SK-N-SH (cell line): Measurements from ENCODE around the gene RPL5. TPM values are rescaled to one million over a fixed set of nuclear protein-coding genes. Genes with fewer than 3 reads are reported as not detected.

Experiments used
- CTCF ChIA-PET: fragments of 300-600, 350-600 bp; formaldehyde crosslinking; extraction: SDS; loops from one replicate; lab custom pipeline; 2021; lab: Yijun Ruan, JAX
- POLR2A ChIA-PET: fragments of 350-600 bp; sonication (Branson Sonifier 250); formaldehyde crosslinking; extraction: SDS; loops from one replicate; lab custom pipeline; 2020; ENCODE audit warnings: antibody characterized with exemption, inconsistent platforms; lab: Yijun Ruan, JAX
- DNase-seq: peaks from one replicate; pipeline ENCODE4 v3.0.0; 2012
- H2AFZ ChIP-seq: fragments of 200-600 bp; sonication (generic); 2 replicates; pipeline ENCODE4 v1.8.1; 2016; ENCODE audit warnings: antibody characterized with exemption, mild to moderate bottlenecking, low read depth
- H3F3A ChIP-seq: fragments of 200-600 bp; sonication (generic); replicated peaks from 2 replicates; pipeline ENCODE3; 2016; ENCODE audit warnings: antibody characterized with exemption, mild to moderate bottlenecking; ENCODE audit not compliant: insufficient read depth
- H3K27ac ChIP-seq, 2 experiments: fragments of 200-500 bp in 1 of 2; fragments of 200-600 bp in 1 of 2; sonication (Bioruptor generic) in 1 of 2; sonication (generic), shearing (Covaris generic) in 1 of 2; 2 replicates each; pipeline versions ENCODE4 v1.5.1 to v1.6.1; 2014 to 2016; ENCODE audit warnings: low read depth in 2 of 2, inconsistent platforms in 1 of 2, low read length in 1 of 2, mild to moderate bottlenecking in 1 of 2, mixed read lengths in 1 of 2
- H3K27me3 ChIP-seq: fragments of 200-600 bp; sonication (generic), shearing (Covaris generic); 2 replicates; pipeline ENCODE4 v1.6.1; 2016; ENCODE audit warnings: mixed run types; ENCODE audit not compliant: insufficient read depth
- H3K36me3 ChIP-seq, 2 experiments: fragments of 200-500 bp in 1 of 2; fragments of 200-600 bp in 1 of 2; sonication (Bioruptor generic) in 1 of 2; sonication (generic) in 1 of 2; replicated peaks in 1 of 2; 2 replicates each; pipeline versions ENCODE3 to v1.5.1; 2014 to 2016; ENCODE audit warnings: low read length in 1 of 2, mild to moderate bottlenecking in 1 of 2; ENCODE audit not compliant: insufficient read depth in 2 of 2, control insufficient read depth in 1 of 2
- H3K4me1 ChIP-seq, 2 experiments: fragments of 200-500 bp in 1 of 2; fragments of 200-600 bp in 1 of 2; sonication (Bioruptor generic) in 1 of 2; sonication (generic), shearing (Covaris generic) in 1 of 2; 2 replicates each; pipeline versions ENCODE4 v1.5.1 to v1.6.1; 2014 to 2016; ENCODE audit warnings: low read depth in 1 of 2, low read length in 1 of 2, mixed run types in 1 of 2; ENCODE audit not compliant: insufficient read depth in 2 of 2, control insufficient read depth in 1 of 2
- H3K4me2 ChIP-seq: fragments of 200-600 bp; sonication (generic), shearing (Covaris generic); 2 replicates; pipeline ENCODE4 v1.6.1; 2017; ENCODE audit warnings: mixed run types
- H3K4me3 ChIP-seq, 2 experiments: fragments of 200-500 bp in 1 of 2; fragments of 200-600 bp in 1 of 2; sonication (Bioruptor generic) in 1 of 2; sonication (generic), shearing (Covaris generic) in 1 of 2; 2 replicates each; pipeline versions ENCODE4 v1.5.1 to v1.8.1; 2014 to 2016; ENCODE audit warnings: low read depth in 2 of 2, inconsistent platforms in 1 of 2, low read length in 1 of 2, mild to moderate bottlenecking in 1 of 2, mixed read lengths in 1 of 2, moderate library complexity in 1 of 2
- H3K79me2 ChIP-seq: fragments of 200-600 bp; sonication (generic); 2 replicates; pipeline ENCODE4 v1.8.1; 2017; ENCODE audit warnings: mild to moderate bottlenecking; ENCODE audit not compliant: insufficient read depth
- H3K9ac ChIP-seq: fragments of 200-600 bp; sonication (generic); 2 replicates; pipeline ENCODE4 v1.6.1; 2017; ENCODE audit warnings: mixed run types
- H3K9me2 ChIP-seq: fragments of 200-600 bp; sonication (generic); 2 replicates; pipeline ENCODE4 v1.6.1; 2017; ENCODE audit warnings: mixed run types
- H3K9me3 ChIP-seq: fragments of 200-600 bp; sonication (generic); 2 replicates; pipeline ENCODE4 v1.6.1; 2017; ENCODE audit warnings: mixed run types, mild to moderate bottlenecking, moderate library complexity
- H4K20me1 ChIP-seq: fragments of 200-600 bp; sonication (generic); 2 replicates; pipeline ENCODE4 v1.6.1; 2017; ENCODE audit warnings: mild to moderate bottlenecking, mixed run types; ENCODE audit not compliant: insufficient read depth
- FOSL2 ChIP-seq: IDR thresholded peaks from 2 replicates; pipeline ENCODE4 v1.4.0; 2012; ENCODE audit warnings: low read depth, mild to moderate bottlenecking, moderate library complexity, borderline replicate concordance
- FOXM1 ChIP-seq: IDR thresholded peaks from 2 replicates; pipeline ENCODE4 v1.4.0; 2012; ENCODE audit warnings: low read depth, mild to moderate bottlenecking
- GABPA ChIP-seq: IDR thresholded peaks from 2 replicates; pipeline ENCODE4 v1.4.0; 2012; ENCODE audit warnings: low read depth, mild to moderate bottlenecking
- GATA2 ChIP-seq: sonication (generic); formaldehyde crosslinking; IDR thresholded peaks from 2 replicates; pipeline ENCODE4 v1.5.0; 2020; ENCODE audit warnings: mild to moderate bottlenecking, missing genetic modification reagents
- MEF2A ChIP-seq: IDR thresholded peaks from 2 replicates; pipeline ENCODE4 v1.4.0; 2012; ENCODE audit warnings: low read depth, borderline replicate concordance
- NFIC ChIP-seq: IDR thresholded peaks from 2 replicates; pipeline ENCODE4 v1.4.0; 2012; ENCODE audit warnings: borderline replicate concordance
- NRF1 ChIP-seq: IDR thresholded peaks from 2 replicates; pipeline ENCODE4 v1.6.1; 2012; ENCODE audit warnings: low read depth, mild to moderate bottlenecking, low read length
- RAD21 ChIP-seq: IDR thresholded peaks from 2 replicates; pipeline ENCODE4 v1.6.1; 2012; ENCODE audit warnings: mild to moderate bottlenecking, low read length
- SMC3 ChIP-seq: IDR thresholded peaks from 2 replicates; pipeline ENCODE4 v1.6.1; 2012; ENCODE audit warnings: low read depth, low read length, improper control_type of control experiment
- TCF12 ChIP-seq: IDR thresholded peaks from 2 replicates; pipeline ENCODE4 v1.4.0; 2012
- WGBS: methylation state at CpG from one replicate; pipeline ENCODE4 v1.1.6; 2017; ENCODE audit warnings: low lambda C conversion rate; 5-methylcytosine and 5-hydroxymethylcytosine counted together
- polyA plus RNA-seq, 3 experiments: library from polyadenylated mRNA; depleted of rRNA; stranded (reverse); fragments of >200 nt; gene quantifications; 2 replicates each; pipeline ENCODE4 v1.2.3, GENCODE V29; 2012
- TF ChIP-seq, protein P1 (sequence below): IDR thresholded peaks from 2 replicates; pipeline ENCODE4 v1.6.1; 2012; ENCODE audit warnings: mild to moderate bottlenecking, low read depth, low read length, moderate library complexity
- TF ChIP-seq, protein P2 (sequence below): fragments of 200-600 bp; sonication (generic); IDR thresholded peaks from 2 replicates; pipeline ENCODE4 v1.6.1; 2017; ENCODE audit warnings: antibody characterized with exemption, mild to moderate bottlenecking, moderate library complexity
- TF ChIP-seq, protein P3 (sequence below): IDR thresholded peaks from 2 replicates; pipeline ENCODE4 v1.4.0; 2012; ENCODE audit warnings: low read depth
- TF ChIP-seq, protein P4 (sequence below): fragments of 150-350 bp; IDR thresholded peaks from 2 replicates; pipeline ENCODE4 v1.6.1; 2017; ENCODE audit warnings: antibody characterized with exemption, low read length, low read depth, borderline replicate concordance
- TF ChIP-seq, protein P5 (sequence below): IDR thresholded peaks from 2 replicates; pipeline ENCODE4; 2012

Gene RPL5
- polyA plus RNA-seq, 1 of the 3 experiments (the other 2 are of a cell fraction), result 1,489 TPM

DNA sequence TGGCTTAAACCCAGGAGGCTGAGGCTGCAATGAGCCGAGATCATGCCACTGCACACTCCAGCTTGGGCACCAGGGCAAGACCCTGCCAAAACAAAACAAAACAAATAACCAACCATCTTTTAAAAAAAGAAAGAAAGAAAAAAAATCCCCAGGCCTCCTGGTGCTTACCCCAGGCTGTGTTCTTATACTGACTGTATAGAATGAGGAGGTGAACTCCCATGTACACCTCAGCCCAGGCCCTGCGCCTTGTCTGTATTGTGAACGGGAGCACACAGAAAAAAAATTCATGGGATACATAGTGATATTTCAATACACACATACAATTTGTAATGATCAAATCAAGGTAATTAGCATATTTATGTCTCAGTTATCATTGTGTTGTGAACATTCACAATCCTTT lies 14.1 kb downstream of the RPL5 start:
- ChIA-PET POLR2A (interaction anchor here (0.6 kb wide), 1 partner anchor 14 kb away, joined by 6 read pairs; the partner anchor contains the start of gene RPL5), CTCF (interaction anchor here (1.0 kb wide), 1 partner anchor 15 kb away, joined by 3 read pairs; no protein-coding TSS in a partner anchor)
- no peak for TF ChIP-seq TCF12
- TF ChIP-seq SMC3, result no peak
- TF ChIP-seq, protein P1, sequence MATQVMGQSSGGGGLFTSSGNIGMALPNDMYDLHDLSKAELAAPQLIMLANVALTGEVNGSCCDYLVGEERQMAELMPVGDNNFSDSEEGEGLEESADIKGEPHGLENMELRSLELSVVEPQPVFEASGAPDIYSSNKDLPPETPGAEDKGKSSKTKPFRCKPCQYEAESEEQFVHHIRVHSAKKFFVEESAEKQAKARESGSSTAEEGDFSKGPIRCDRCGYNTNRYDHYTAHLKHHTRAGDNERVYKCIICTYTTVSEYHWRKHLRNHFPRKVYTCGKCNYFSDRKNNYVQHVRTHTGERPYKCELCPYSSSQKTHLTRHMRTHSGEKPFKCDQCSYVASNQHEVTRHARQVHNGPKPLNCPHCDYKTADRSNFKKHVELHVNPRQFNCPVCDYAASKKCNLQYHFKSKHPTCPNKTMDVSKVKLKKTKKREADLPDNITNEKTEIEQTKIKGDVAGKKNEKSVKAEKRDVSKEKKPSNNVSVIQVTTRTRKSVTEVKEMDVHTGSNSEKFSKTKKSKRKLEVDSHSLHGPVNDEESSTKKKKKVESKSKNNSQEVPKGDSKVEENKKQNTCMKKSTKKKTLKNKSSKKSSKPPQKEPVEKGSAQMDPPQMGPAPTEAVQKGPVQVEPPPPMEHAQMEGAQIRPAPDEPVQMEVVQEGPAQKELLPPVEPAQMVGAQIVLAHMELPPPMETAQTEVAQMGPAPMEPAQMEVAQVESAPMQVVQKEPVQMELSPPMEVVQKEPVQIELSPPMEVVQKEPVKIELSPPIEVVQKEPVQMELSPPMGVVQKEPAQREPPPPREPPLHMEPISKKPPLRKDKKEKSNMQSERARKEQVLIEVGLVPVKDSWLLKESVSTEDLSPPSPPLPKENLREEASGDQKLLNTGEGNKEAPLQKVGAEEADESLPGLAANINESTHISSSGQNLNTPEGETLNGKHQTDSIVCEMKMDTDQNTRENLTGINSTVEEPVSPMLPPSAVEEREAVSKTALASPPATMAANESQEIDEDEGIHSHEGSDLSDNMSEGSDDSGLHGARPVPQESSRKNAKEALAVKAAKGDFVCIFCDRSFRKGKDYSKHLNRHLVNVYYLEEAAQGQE, result no peak
- TF ChIP-seq MEF2A, result no peak
- TF ChIP-seq, protein P2, sequence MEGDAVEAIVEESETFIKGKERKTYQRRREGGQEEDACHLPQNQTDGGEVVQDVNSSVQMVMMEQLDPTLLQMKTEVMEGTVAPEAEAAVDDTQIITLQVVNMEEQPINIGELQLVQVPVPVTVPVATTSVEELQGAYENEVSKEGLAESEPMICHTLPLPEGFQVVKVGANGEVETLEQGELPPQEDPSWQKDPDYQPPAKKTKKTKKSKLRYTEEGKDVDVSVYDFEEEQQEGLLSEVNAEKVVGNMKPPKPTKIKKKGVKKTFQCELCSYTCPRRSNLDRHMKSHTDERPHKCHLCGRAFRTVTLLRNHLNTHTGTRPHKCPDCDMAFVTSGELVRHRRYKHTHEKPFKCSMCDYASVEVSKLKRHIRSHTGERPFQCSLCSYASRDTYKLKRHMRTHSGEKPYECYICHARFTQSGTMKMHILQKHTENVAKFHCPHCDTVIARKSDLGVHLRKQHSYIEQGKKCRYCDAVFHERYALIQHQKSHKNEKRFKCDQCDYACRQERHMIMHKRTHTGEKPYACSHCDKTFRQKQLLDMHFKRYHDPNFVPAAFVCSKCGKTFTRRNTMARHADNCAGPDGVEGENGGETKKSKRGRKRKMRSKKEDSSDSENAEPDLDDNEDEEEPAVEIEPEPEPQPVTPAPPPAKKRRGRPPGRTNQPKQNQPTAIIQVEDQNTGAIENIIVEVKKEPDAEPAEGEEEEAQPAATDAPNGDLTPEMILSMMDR, result no peak
- TF ChIP-seq, protein P3, sequence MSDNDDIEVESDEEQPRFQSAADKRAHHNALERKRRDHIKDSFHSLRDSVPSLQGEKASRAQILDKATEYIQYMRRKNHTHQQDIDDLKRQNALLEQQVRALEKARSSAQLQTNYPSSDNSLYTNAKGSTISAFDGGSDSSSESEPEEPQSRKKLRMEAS, result no peak
- no peak for TF ChIP-seq FOXM1
- TF ChIP-seq GATA2 (CRISPR knock-in tag), result no peak
- no peak for TF ChIP-seq GABPA
- TF ChIP-seq FOSL2, result no peak
- no peak for TF ChIP-seq NFIC
- H3K9me3 ChIP-seq, result no peaks in the 10 kb centered on the region
- no peak overlapping the region for H3K9ac ChIP-seq
- H3K79me2 ChIP-seq, result no peaks in the 10 kb centered on the region
- no peak for DNase-seq
- peaks cover 33% of the 10 kb centered on the region for H3F3A ChIP-seq
- peaks cover 32 to 35% of the 10 kb centered on the region in 2 experiments for H3K36me3 ChIP-seq
- H3K4me3 ChIP-seq, result no peak overlapping the region
- H3K4me2 ChIP-seq, result no peak overlapping the region
- WGBS, result 85% methylated on average over 3 of the region's 3 CpGs
- H3K9me2 ChIP-seq, result no peaks in the 10 kb centered on the region
- H3K27me3 ChIP-seq, result no peaks in the 10 kb centered on the region
- H4K20me1 ChIP-seq, result peaks cover 4% of the 10 kb centered on the region
- no peak overlapping the region for H2AFZ ChIP-seq
- no peak overlapping the region for H3K27ac ChIP-seq
- H3K4me1 ChIP-seq, result peaks cover 0 to 3% of the 10 kb centered on the region in 2 experiments; a peak in 1 of 4 replicates

DNA sequence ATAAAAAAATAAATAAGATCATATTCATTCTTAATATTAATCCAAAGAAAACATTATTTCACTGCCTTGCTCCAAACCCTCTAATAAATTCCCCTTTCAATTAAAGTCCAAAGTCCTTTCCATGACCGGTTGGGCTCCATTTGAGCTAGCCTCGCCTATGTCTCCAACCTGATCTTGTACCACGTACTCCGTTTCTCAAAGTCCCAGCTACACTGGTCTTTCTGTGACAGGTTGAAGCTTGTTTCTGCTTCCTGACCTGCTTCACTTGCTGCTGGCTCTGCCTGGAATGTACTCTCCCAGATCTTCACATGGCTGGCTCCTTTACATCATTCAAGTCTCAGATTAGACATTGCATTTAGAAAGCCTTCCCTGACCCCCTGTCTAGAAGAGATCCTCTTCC lies 16.4 kb downstream of the RPL5 start:
- Histone ChIP-seq H3K9me2 (no peaks in the 10 kb centered on the region), H3K9me3 (no peaks in the 10 kb centered on the region), H3K4me1 (peaks cover 0 to 9% of the 10 kb centered on the region in 2 experiments; a peak in 1 of 4 replicates), H3K27me3 (no peaks in the 10 kb centered on the region), H3F3A (peaks cover 11% of the 10 kb centered on the region), H4K20me1 (no peaks in the 10 kb centered on the region), H3K27ac (no peak overlapping the region), H3K9ac (no peak overlapping the region), H3K79me2 (no peaks in the 10 kb centered on the region), H3K4me3 (no peak overlapping the region), H3K4me2 (no peak overlapping the region), H2AFZ (no peak overlapping the region), H3K36me3 (peaks cover 9 to 14% of the 10 kb centered on the region in 2 experiments)
- ChIA-PET CTCF (interaction anchor here (0.7 to 13.1 kb wide), 8 partner anchors 11 to 367 kb away, joined by 3 to 193 read pairs (median 4); partner anchors contain the start of gene DIPK1A), POLR2A (no interaction called here)
- 88% methylated on average over 4 of the region's 4 CpGs for WGBS
- DNase-seq, result no peak
- TF ChIP-seq, protein P1, result no peak
- TF ChIP-seq, protein P3, result no peak
- TF ChIP-seq, protein P4, sequence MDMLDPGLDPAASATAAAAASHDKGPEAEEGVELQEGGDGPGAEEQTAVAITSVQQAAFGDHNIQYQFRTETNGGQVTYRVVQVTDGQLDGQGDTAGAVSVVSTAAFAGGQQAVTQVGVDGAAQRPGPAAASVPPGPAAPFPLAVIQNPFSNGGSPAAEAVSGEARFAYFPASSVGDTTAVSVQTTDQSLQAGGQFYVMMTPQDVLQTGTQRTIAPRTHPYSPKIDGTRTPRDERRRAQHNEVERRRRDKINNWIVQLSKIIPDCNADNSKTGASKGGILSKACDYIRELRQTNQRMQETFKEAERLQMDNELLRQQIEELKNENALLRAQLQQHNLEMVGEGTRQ, result no peak
- no peak for TF ChIP-seq RAD21
- TF ChIP-seq NFIC, result no peak
- no peak for TF ChIP-seq NRF1
- TF ChIP-seq, protein P5, sequence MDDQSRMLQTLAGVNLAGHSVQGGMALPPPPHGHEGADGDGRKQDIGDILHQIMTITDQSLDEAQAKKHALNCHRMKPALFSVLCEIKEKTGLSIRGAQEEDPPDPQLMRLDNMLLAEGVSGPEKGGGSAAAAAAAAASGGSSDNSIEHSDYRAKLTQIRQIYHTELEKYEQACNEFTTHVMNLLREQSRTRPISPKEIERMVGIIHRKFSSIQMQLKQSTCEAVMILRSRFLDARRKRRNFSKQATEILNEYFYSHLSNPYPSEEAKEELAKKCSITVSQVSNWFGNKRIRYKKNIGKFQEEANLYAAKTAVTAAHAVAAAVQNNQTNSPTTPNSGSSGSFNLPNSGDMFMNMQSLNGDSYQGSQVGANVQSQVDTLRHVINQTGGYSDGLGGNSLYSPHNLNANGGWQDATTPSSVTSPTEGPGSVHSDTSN, result no peak
